ENCODE data around the gene CEBPE.
A peak's percentile ranks its signal among the peaks of the same experiment; 100 is the strongest.

The CEBPE gene

GRCh38 chr14:23077962-23078361 lies 41.1 kb downstream of the CEBPE start:
- H3K9me3 Mint-ChIP-seq, result no peaks in the 10 kb centered on the region
- no peak overlapping the region for H3K4me3 Mint-ChIP-seq
- peaks cover 65% of the 10 kb centered on the region for H3K36me3 Mint-ChIP-seq (ENCODE audit: low read depth)
- no peak overlapping the region for H3K27ac Mint-ChIP-seq
- DNase-seq (ENCODE audit: low spot score), result no peak
- peaks cover 1% of the 10 kb centered on the region for H3K4me1 Mint-ChIP-seq (ENCODE audit: low read depth)
- no peaks in the 10 kb centered on the region for H3K27me3 Mint-ChIP-seq (ENCODE audit: low read depth)

GRCh38 chr14:23076785-23077408 lies 42.2 kb downstream of the CEBPE start:
- no peak overlapping the region for H3K4me3 Mint-ChIP-seq
- no peak for DNase-seq (ENCODE audit: low spot score)

GRCh38 chr14:23074906-23075305 lies 44.1 kb downstream of the CEBPE start:
- H3K4me3 Mint-ChIP-seq, result no peak overlapping the region
- H3K36me3 Mint-ChIP-seq (ENCODE audit: low read depth), result peaks cover 64% of the 10 kb centered on the region
- no peaks in the 10 kb centered on the region for H3K9me3 Mint-ChIP-seq
- H3K4me1 Mint-ChIP-seq (ENCODE audit: low read depth), result peaks cover 23% of the 10 kb centered on the region
- no peaks in the 10 kb centered on the region for H3K27me3 Mint-ChIP-seq (ENCODE audit: low read depth)
- H3K27ac Mint-ChIP-seq, result no peak overlapping the region
- DNase-seq (ENCODE audit: low spot score), result no peak

More at GRCh38 chr14:23076785-23077408, 42.2 kb downstream of the CEBPE start:
- H3K27ac Mint-ChIP-seq, result no peak overlapping the region
- no peaks in the 10 kb centered on the region for H3K27me3 Mint-ChIP-seq (ENCODE audit: low read depth)
- H3K4me1 Mint-ChIP-seq (ENCODE audit: low read depth), result peaks cover 8% of the 10 kb centered on the region
- H3K36me3 Mint-ChIP-seq (ENCODE audit: low read depth), result peaks cover 69% of the 10 kb centered on the region
- H3K9me3 Mint-ChIP-seq, result no peaks in the 10 kb centered on the region

DNA sequence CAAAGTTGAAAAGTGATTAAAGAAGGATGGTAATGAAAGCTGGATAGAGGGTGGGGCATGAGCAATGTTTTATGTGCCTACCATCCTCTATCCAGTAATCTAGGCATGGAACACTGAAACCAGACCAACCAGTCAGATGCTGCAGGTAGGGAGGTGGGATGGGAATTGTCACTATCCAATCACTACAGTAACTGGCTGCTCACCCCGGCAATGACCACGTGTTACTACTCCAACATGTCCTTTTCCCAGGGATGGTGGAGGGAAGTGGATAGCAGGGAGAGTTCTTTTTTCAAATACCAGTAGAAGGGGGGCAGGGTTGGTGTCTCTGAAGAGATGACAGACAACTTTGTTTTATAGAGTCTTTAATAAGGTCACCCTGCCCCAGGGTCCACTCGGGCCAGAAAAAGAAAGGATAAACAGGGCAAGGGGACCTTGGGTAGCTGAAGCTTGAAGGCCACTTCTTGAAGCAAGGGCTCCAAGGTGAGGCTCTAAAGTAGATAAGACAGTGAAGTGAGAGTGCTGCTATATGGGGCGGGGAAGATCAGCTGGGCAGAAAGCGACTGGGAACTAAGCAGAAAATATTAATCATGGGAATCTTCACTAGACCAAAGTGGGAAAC lies 47.0 kb downstream of the CEBPE start:
- Mint-ChIP-seq H3K4me1 (ENCODE audit: low read depth) (peaks cover 30% of the 10 kb centered on the region), H3K27ac (peak overlapping the region; percentile 89), H3K27me3 (ENCODE audit: low read depth) (no peaks in the 10 kb centered on the region), H3K4me3 (peak overlapping the region; percentile 93), H3K36me3 (ENCODE audit: low read depth) (peaks cover 54% of the 10 kb centered on the region), H3K9me3 (no peaks in the 10 kb centered on the region)
- no peak for DNase-seq (ENCODE audit: low spot score)

- Mint-ChIP-seq H3K27ac (peak overlapping the region; percentile 89), H3K4me1 (ENCODE audit: low read depth) (peaks cover 30% of the 10 kb centered on the region)
Measured at GRCh38 chr14:23071244-23071920, 47.7 kb downstream of the CEBPE start.

GRCh38 chr14:23070262-23071129 lies 48.6 kb downstream of the CEBPE start:
- peak overlapping the region; percentile 93 for H3K4me3 Mint-ChIP-seq
- DNase-seq (ENCODE audit: low spot score), result no peak
- H3K27ac Mint-ChIP-seq, result peak overlapping the region; percentile 89
- peaks cover 59% of the 10 kb centered on the region for H3K36me3 Mint-ChIP-seq (ENCODE audit: low read depth)
- H3K27me3 Mint-ChIP-seq (ENCODE audit: low read depth), result no peaks in the 10 kb centered on the region
- no peaks in the 10 kb centered on the region for H3K9me3 Mint-ChIP-seq
- peaks cover 30% of the 10 kb centered on the region for H3K4me1 Mint-ChIP-seq (ENCODE audit: low read depth)

More at GRCh38 chr14:23071244-23071920, 47.7 kb downstream of the CEBPE start:
- Mint-ChIP-seq H3K9me3 (no peaks in the 10 kb centered on the region), H3K36me3 (ENCODE audit: low read depth) (peaks cover 56% of the 10 kb centered on the region), H3K27me3 (ENCODE audit: low read depth) (no peaks in the 10 kb centered on the region), H3K4me3 (peak overlapping the region; percentile 93)
- peak; percentile 76 for DNase-seq (ENCODE audit: low spot score)

DNA sequence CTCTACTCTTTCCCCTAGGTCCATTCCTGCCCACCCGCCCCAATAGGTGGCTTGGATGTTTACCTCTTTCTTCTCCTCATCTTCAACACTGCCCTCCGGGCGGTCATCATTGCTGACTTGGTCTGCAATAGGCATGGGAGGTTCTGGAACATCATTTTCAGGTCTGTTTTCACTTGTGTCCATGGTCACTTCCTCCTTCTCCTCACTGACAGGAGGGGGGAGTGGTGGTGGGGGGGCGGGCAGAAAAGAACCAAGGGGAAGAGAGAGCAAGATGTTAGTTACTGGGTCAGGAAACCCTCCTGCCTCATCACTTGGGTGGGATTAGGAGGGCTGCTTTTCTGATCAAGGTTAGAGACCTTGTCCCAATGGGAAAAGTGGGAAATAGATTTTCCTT lies 49.6 kb downstream of the CEBPE start:
- H3K9me3 Mint-ChIP-seq, result no peaks in the 10 kb centered on the region
- H3K27ac Mint-ChIP-seq, result no peak overlapping the region
- H3K36me3 Mint-ChIP-seq (ENCODE audit: low read depth), result peaks cover 55% of the 10 kb centered on the region
- DNase-seq (ENCODE audit: low spot score), result no peak
- no peaks in the 10 kb centered on the region for H3K27me3 Mint-ChIP-seq (ENCODE audit: low read depth)
- H3K4me1 Mint-ChIP-seq (ENCODE audit: low read depth), result peaks cover 29% of the 10 kb centered on the region
- H3K4me3 Mint-ChIP-seq, result no peak overlapping the region

DNA sequence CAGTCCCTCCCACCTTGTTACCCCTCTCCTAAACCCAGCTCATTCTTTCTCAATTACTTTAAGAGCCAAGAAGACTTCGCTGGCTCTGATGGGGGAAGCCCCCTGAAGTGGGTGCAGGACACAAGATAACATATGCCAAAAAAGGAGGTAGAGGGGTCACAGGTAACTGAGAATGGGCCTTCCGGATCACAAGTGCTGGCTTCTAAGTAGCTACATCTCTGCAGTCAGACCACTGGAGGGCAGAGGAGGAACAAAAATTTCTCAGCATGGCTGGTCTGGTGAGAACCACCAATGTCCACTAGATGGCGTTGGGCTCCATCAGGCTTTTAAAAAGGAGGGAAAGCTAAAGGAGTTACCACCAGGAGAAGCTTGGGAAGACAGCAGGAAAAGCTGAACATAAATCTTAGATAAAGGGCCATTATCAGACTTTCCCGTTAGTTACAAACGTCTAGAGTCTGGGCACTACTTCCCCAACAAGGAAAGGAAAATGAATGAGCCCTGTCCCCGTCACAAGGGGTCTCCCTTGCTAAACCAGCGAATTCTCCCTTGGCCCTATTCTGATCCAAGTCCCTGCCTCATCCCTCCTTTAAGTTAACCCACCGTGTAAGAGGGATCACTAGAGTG lies 50.2 kb downstream of the CEBPE start:
- Mint-ChIP-seq H3K36me3 (ENCODE audit: low read depth) (peaks cover 59% of the 10 kb centered on the region), H3K27me3 (ENCODE audit: low read depth) (no peaks in the 10 kb centered on the region), H3K4me1 (ENCODE audit: low read depth) (peaks cover 29% of the 10 kb centered on the region), H3K27ac (peak overlapping the region; percentile 45), H3K9me3 (no peaks in the 10 kb centered on the region), H3K4me3 (peak overlapping the region; percentile 48)
- peak; percentile 69 for DNase-seq (ENCODE audit: low spot score)

GRCh38 chr14:23067847-23068788 lies 50.9 kb downstream of the CEBPE start:
- H3K27me3 Mint-ChIP-seq (ENCODE audit: low read depth), result no peaks in the 10 kb centered on the region
- H3K9me3 Mint-ChIP-seq, result no peaks in the 10 kb centered on the region
- no peak overlapping the region for H3K4me3 Mint-ChIP-seq
- no peak overlapping the region for H3K27ac Mint-ChIP-seq
- peaks cover 29% of the 10 kb centered on the region for H3K4me1 Mint-ChIP-seq (ENCODE audit: low read depth)
- peaks cover 66% of the 10 kb centered on the region for H3K36me3 Mint-ChIP-seq (ENCODE audit: low read depth)
- no peak for DNase-seq (ENCODE audit: low spot score)
